Measurements from ENCODE around the gene NKD1. TPM values are rescaled to one million over a fixed set of nuclear protein-coding genes. Genes with fewer than 3 reads are reported as not detected.

The NKD1 gene
- total RNA-seq, 1 experiment from 2014 or later = 0.74 TPM

DNA sequence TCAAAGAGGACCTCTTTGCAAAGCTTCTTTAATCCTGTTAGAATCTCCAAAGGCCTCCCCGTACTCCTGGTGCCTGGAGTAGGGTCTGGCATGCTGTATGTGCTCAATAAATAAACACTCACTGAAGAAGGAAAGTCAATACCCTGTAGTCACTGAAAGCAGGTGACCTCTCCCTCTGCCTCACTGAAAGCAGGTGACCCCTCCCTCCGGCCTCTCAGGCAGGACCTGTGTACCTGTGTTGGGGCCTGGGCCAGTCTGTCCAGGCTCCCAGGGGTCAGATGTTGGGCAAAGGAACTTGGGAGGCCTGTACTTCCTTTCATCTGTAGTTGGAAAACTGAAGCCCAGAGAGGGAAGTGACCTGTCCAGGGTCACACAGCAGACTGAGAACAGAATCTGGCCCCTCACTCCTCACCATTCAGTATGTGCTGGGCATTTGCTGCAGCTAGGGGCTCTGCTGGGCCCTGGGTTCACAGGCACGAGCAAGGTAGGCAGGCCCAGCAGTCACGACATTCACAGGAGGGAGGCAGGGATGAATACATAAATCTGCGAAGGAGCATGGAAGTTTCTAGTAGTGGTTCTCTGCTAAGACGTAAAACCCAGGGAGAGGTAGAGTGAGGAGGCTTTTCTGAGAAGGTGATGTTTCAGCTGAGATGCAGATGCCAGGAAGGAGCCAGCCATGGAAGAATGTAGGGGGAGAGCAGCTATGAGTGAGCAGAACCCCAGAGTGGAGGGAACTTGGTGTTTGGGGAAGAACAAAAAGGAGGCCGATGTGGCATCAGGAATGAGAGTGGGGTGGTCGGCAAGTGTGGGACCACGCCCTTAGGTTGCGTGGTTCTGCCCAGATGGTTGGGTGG, 64.0 kb downstream of the NKD1 start:
- in situ Hi-C loops (cut with HindIII; ENCODE audit: low pct_unique_long_range_greater_than_20kb, low sequenced_read_pairs) = no loop called here
- no peak for DNase-seq (ENCODE audit: low read depth, low spot score)

DNA sequence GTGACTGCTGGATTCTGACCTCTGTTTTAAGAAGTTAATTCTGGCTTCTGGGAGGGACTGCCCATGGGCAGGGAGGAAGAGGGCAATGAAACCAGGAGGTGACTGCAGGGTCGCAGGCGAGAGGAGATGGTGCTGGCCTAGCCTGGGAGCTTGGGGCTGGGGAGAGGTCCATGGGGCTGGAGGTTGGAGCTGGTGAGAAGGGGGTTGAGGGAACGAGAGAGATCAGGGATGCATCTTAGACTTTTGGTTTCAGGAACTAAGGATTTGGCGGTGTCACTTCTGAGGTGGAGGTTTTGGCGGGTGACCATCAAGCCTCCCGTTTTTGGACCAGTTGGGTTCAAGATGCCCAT, 64.6 kb downstream of the NKD1 start:
- in situ Hi-C loops (cut with HindIII; ENCODE audit: low pct_unique_long_range_greater_than_20kb, low sequenced_read_pairs) = no loop called here
- no peak for DNase-seq (ENCODE audit: low read depth, low spot score)

DNA sequence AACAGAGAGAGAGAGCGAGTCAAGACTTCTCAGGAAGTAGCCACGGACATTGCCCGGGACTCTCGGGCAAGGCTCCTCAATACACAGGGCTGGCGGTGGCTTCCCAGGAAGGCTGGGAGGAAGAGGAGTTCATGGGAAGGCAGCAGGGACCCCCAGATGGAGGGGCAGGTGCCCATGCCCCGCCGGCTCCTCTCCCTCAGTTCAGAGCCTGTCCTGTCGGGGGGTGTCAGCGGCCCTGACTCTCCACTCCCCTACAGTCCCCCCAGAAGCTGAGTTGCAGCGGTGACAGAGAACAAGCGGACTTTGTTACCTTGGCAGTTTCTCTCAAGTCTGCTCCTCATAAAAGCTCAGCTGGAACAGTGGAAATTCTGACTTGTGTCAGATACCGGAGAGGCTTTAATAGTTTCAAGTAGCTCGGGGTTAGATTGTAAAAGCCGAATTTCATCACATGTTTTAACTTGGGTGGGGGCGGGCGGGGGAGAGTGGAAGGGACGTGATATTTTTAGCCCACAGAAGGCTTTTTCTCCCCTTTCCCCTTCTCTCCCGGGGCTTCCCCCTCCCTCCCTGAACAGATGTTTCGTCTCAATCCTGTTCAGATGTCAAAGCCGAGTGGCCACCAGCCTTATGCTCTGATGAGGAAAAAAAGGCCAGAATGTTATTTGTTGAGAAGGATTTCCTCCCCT, 65.2 kb downstream of the NKD1 start:
- in situ Hi-C loops (cut with HindIII; ENCODE audit: low pct_unique_long_range_greater_than_20kb, low sequenced_read_pairs) = no loop called here
- no peak for DNase-seq (ENCODE audit: low read depth, low spot score)

DNA sequence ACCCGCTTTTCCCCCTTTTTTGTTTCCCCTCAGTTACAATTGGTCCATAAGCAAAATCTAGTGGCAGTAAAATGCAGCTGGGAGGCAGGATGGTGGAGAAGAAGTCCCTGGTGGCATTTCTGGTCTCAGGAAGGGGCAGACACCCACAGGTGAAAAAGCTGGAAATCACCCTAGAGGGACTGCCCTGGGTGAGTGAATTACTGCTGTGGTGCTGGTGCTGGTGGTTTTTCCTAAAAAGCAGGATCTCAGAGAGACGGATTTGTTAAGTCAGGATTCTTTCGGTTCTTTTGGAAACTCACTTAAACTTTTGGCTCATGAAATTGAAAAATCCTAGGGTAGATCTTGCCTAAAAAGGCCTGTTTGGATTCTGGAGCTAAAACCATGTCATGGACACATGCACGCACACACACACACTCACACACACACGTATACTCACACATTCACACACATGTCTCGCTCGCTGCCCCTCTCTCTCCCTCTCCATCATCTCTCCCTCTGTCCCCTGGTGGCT, 65.8 kb downstream of the NKD1 start:
- DNase-seq (ENCODE audit: low read depth, low spot score) = no peak
- in situ Hi-C loops (cut with HindIII; ENCODE audit: low pct_unique_long_range_greater_than_20kb, low sequenced_read_pairs) = no loop called here

DNA sequence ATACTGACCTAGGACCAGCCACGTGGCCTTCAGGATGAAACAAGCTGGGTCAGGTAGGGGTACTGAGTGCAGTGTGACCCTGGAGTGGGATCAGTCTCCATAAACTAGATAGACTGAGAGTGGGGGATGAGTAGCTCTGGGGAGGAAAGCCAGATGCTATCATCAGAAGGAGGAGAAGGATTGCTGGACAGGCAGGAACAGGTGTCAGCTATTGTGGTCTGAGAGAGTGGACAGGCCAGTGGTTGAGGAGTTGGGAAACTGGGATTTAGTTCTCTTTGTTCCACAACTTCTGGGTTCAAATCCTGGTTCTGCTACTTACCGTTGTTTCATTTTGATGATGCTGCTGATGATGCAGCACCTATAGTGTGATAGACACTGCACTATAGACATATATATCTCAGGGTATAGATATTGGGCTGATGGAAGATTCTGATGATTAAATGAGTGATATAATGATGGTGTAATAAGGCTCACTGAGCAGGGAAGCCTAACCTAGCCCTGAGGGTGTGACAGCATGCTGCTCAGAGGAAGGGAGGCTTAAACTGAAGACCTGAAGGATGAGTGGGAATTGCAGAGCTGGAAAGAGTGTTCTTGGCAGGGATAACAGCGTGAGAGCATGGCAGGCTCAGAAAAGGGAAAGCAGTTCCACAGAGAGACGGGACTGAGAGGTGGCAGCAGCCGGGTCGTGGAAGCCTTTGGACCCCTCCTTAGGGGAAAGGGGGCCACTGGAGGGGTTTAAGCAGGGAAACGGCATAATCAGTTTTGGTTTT, 66.9 kb downstream of the NKD1 start:
- DNase-seq (ENCODE audit: low read depth, low spot score) = no peak
- in situ Hi-C loops (cut with HindIII; ENCODE audit: low pct_unique_long_range_greater_than_20kb, low sequenced_read_pairs) = no loop called here

DNA sequence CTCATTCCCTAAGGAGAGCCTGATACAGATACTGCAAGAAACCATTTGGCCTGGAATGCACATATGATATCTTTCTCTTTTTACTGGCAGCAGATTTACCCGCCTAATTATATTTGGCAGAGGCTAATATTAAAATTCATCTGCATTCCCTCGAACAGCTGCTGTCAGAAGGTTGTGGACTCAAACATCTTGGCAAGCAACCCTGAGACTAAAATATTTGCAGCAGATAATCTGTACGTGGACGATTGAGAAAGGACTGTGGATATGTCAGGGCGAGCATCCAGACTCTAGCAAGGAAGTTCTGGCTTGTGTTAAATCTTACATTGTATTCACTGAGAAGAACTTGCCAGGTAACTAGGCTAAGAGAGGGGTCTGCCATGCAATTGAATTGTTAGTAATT, 67.7 kb downstream of the NKD1 start:
- no peak for DNase-seq (ENCODE audit: low read depth, low spot score)
- in situ Hi-C loops (cut with HindIII; ENCODE audit: low pct_unique_long_range_greater_than_20kb, low sequenced_read_pairs) = no loop called here

DNA sequence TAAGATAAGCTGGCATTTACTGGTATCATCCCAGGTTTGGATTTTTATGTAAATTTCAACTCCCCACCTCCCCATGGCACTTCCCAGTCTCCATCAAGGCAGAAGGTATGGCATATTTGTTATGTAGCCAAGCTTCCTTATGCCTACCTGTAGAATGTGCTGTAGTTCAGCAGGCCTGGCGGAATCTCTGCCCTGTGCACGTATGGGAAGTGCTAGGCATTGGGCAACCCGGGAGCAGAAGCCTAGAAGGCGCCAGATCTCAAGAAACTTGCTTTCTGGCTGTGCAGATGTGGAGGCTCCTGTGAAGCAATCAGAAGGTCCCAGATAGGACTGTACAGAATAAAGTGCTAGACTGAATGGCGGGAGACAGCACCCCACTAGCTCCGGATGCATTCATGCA, 68.2 kb downstream of the NKD1 start:
- in situ Hi-C loops (cut with HindIII; ENCODE audit: low pct_unique_long_range_greater_than_20kb, low sequenced_read_pairs) = no loop called here
- no peak for DNase-seq (ENCODE audit: low read depth, low spot score)

DNA sequence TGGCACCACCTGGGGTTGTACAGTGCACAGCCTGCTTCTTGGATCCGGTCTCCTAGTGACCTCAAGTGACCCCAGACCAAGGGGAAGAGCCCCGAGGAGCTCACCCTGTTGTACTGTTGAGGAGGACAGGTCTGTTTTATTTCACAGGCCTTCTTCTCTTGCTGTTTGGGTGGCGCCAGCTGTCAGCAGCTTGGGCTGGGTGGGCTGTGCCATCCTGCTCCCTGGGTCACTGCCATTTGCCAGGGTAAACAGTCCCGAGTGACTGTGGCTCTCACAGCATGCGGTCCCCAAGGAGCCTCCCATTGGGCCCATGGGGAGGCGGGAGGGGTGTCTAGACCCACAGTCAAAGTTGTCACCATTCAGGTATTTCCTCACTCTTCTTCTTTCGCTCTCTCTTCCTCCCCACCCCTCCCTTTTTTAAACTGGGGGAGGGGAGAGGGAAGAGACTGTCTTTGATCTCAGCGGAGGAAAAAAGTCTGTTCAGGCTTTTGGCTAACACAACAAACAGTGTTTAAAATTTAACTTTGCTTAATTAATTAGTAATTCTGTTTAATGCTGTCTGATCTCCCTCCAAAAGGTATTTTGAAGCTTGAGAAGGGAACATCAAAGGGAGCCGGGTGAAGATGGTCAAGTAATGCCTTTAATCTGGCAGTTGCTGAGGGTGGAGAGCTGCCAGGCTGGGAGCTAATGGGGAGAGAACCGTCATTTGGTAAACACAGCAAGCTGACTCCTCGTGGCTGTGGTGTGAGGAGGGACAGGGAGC, 68.9 kb downstream of the NKD1 start:
- DNase-seq (ENCODE audit: low read depth, low spot score) = no peak
- in situ Hi-C loops (cut with HindIII; ENCODE audit: low pct_unique_long_range_greater_than_20kb, low sequenced_read_pairs) = no loop called here

DNA sequence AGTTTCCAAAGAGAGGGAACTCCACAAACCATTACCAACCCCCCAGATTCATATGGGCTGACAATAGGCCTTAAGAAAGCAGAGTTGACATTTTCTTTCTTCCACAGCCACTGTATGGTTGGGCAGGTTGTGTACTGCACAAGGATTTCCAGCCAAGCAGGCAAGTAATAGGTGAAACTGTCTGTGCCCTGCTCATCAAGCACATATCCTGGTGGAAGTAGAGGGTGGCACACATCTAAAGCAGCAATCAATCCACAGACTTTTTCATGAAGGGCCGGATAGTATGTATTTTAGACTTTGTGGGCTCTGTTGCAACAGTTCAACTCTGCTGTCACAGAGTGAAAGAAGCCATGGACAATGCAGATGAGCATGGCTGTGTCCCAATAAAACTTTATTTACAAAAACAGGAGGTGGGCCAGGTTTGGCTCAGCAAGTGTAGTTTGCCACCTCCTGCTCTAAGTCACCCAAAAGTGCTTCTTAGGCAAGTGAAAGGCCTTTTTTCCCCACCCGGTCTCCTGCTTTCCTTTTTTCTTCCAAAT, 69.5 kb downstream of the NKD1 start:
- DNase-seq (ENCODE audit: low read depth, low spot score) = no peak
- in situ Hi-C loops (cut with HindIII; ENCODE audit: low pct_unique_long_range_greater_than_20kb, low sequenced_read_pairs) = no loop called here

DNA sequence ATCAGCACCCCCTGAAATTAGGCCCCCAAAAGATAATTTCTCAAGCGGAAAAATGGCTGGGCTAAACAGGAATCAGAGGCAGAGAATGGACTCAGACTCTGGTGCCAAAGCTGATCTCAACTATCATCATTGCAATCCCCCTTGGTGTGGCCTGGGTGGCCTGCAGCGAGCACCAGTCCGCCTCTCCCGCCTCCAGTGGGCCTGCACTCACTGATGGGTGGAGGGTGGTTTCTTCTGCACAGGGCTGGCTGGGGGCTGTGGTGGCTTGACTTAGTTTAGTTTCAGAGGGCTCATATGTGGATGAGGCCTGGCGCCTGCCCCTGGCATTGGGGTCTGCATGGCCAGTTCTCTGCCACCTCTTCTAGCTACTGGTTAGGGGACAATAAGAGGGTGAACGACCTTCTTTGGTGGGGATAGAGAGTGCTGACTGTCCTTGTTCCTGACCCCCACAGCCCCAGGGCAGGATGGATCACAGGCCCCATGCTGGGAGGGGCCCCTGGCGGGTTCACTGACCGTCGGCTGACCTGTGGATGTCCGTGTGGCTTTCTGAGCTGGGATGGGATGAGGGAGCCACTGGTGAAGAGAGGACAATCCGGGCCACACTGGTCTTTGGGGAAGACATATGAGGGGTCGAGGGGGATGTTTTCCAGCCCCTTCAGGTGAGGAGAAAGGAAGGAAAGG, 70.2 kb downstream of the NKD1 start:
- in situ Hi-C loops (cut with HindIII; ENCODE audit: low pct_unique_long_range_greater_than_20kb, low sequenced_read_pairs) = no loop called here
- no peak for DNase-seq (ENCODE audit: low read depth, low spot score)

DNA sequence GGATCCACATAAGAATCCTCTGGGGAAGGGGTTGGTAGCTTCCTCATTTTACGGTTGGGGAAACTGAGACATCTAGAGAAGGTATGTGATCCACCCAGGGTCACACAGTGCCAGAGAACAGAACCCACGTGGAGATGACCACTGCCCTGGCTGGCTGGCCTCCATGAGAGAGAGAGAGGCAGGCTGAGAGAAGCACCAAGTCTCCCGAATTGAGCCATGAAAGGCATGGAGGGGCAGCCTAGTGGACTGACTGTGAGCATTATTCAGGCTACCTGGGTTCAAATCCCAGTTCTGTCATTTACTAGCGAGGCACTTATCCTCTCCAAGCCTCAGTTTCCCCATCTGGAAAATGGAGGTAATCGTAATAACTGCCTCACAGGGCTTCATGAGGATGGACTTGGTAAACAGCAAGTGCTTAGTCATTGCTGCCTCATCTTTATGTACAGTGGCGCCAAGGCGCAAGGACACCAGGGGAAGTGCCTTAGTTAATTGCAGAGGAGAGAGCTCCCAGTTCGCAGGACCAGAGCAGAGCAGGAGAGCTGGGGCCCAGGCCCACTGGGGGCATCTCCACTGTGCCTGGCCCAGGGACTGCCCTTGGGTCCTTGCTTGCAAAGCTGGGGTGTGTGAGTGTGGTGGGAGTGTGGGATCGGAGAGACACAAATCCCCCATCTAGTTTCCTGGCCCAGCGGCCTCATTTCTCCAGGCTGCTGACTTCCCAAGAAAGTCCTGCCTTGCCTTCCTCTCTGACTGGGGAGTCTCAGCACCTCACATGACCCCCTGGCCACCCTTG, 71.7 kb downstream of the NKD1 start:
- DNase-seq (ENCODE audit: low read depth, low spot score) = no peak
- in situ Hi-C loops (cut with HindIII; ENCODE audit: low pct_unique_long_range_greater_than_20kb, low sequenced_read_pairs) = no loop called here

DNA sequence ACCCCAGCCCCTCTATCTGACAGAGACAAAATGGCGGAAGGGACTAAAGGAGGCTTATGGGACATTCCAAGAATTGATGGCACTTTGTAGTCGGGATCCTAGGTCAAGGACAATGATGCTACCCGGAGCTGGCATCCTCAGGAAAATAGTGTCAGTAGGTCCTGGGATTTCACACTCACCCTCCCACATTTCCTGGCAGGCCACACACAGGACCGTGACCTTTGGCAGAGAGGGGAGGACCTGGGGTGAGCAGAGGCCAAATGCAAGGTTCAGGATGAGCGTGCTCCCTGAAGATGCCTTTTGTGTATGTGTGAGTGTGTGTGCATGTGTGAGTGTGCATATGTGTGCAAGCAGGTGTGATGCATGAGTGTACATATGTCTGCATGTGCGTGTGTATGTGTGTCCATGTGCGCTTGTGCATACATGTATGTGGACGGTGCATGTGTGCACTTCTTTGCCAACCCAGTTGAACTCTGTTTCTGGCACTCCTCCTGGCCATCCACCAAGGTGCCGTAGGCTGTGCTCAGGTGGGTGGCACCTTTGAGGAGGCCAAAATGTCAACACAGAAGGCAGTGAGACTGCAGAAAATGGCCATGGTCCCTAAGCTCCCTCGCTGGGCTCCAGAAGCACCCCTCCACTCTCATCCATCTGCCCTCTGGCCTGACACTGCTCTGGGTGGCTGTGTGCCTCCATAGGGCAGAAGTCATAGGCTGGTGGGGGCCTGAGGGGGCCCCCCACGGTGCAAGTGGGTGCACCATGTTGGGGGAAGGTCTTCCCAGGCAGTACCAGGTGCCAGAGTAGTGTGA, 72.7 kb downstream of the NKD1 start:
- in situ Hi-C loops (cut with HindIII; ENCODE audit: low pct_unique_long_range_greater_than_20kb, low sequenced_read_pairs) = no loop called here
- DNase-seq (ENCODE audit: low read depth, low spot score) = no peak

DNA sequence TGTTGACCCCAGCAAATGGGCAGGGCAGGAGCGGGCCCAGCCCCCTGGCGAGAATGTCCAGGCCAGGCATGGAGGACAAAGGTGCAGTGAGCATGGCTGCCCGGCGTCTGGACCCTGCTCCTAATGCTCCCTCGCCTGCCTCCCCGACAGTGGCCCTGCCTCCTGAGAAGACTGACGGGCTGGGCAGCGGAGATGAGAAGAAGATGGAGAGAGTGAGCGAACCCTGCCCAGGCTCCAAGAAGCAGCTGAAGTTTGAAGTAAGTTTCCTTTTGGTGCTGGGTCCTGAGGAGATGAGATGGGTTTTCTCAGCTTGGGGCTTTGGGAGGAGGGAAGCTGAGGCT, 73.2 kb downstream of the NKD1 start:
- DNase-seq (ENCODE audit: low read depth, low spot score) = no peak
- in situ Hi-C loops (cut with HindIII; ENCODE audit: low pct_unique_long_range_greater_than_20kb, low sequenced_read_pairs) = no loop called here

DNA sequence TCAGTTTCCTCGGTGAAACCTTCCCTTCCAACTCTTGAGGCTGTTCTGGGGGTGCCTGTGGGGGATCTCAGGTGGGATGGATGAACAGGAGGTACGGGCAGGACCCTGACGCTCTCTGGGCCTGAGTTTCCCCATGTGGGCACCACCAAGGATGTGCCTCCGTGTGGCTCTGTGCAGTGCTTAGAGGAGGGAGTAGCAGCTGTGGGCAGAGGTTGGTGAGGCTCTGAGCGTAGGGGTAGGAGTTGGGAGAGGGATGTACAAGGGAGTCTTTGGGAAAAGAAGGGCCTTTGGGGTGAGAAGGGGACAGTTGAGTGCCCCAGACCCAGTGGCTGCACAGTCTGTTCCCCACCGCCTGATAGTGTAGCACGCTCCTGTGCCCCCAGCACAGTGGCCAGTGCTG, 73.8 kb downstream of the NKD1 start:
- no peak for DNase-seq (ENCODE audit: low read depth, low spot score)
- in situ Hi-C loops (cut with HindIII; ENCODE audit: low pct_unique_long_range_greater_than_20kb, low sequenced_read_pairs) = no loop called here

DNA sequence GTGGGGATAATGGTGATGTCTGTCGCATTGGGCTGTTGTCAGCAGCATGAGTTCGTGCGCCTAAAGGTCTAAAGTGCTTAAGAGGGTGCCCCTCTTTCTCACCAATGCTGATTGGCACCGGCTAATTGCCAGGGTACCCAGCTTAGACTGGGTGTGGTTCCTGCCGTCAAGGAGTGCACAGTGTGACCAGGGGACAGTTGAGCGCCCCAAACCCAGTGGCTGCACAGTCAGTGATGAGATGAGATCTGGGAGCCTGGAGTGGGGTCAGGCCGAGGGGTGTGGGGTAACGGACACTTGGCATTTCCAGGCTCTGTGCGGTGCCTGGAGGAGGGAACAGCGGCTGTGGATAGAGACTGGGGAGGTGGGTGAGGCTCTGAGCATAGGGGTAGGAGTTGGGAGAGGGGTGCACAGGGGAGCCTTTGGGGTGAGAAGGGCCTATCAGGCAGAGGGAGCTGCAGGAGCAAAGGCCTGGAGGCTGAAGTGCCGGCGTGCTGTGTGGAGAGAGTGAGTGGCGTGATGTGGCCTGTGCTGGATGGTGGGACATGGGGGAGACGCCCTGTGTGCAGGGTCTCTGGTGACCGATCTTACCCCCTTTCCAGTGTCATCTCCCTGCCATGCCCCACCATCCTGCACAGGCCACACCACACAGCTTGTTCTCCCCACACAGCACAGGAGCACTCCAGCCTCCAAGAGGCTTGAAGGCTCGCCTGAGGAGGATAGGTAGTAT, 74.6 kb downstream of the NKD1 start:
- DNase-seq (ENCODE audit: low read depth, low spot score) = no peak
- in situ Hi-C loops (cut with HindIII; ENCODE audit: low pct_unique_long_range_greater_than_20kb, low sequenced_read_pairs) = no loop called here

Data from SK-MEL-5 (cell line).